GM12891 (cell line): ENCODE results near the gene LRRC8D.

Source experiments
- DNase-seq: peaks from one replicate; pipeline ENCODE4 v3.0.0; 2011; ENCODE audit warnings: low spot score; ENCODE audit not compliant: insufficient read length
- FAIRE-seq: peaks from 2 replicates; lab custom pipeline; 2011; peaks lifted over from hg19 to GRCh38; lab: Jason Lieb, UNC
- PAX5 ChIP-seq: IDR thresholded peaks from 2 replicates; pipeline ENCODE4 v1.6.1; 2011; ENCODE audit warnings: low read length, moderate library complexity, mild to moderate bottlenecking; ENCODE audit not compliant: insufficient read depth, severe bottlenecking
- POLR2A ChIP-seq: IDR thresholded peaks from 2 replicates; pipeline ENCODE4 v1.6.1; 2011; ENCODE audit warnings: low read depth, low read length, control low read depth
- POLR2AphosphoS5 ChIP-seq: IDR thresholded peaks from 2 replicates; pipeline ENCODE4 v1.6.1; 2011; ENCODE audit warnings: low read depth, low read length, control low read depth
- POU2F2 ChIP-seq: IDR thresholded peaks from 2 replicates; pipeline ENCODE4 v1.6.1; 2011; ENCODE audit warnings: low read depth, mild to moderate bottlenecking, control low read depth, low read length, moderate library complexity
- SPI1 ChIP-seq: IDR thresholded peaks from 2 replicates; pipeline ENCODE4 v1.6.1; 2011; ENCODE audit warnings: low read depth, low read length, control low read depth
- TAF1 ChIP-seq: IDR thresholded peaks from 2 replicates; pipeline ENCODE4 v1.6.1; 2011; ENCODE audit warnings: low read depth, low read length, control low read depth

The LRRC8D gene

DNA sequence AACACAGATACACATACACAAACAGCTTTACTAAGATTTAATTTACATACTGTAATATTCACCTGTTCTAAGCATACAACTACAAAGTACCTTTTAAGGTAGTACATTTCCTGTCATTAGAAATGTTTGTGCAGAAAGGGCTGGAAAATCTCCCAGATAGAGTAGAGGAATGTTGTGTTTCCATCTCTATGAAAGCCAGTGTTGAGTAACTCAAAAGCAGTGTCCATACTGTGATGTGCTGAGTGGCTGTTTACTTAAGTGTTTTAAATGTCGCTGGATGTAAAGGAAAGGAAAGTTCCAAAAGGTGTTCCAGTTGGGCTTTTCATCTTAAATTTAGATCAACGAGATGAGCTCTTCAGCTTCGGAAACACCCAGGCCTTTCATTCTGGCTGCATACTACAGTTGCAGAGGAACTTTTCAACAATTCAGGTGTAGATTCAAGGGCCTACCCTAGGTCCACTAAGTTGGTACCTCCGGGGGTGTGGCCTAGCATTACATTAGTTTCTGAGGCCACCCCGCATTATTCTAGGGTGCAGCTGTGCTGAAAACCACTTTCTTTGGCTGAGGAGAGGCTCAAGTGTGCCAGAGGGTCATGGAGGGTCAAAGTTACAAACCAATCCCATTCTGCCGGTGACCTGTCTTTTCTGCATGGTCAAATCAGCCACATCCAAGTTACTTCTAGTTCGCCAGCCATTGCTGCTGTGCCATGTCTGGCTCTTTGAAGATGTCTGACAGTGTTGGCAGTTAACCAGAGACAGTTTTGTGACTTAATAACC is 78.1 kb downstream of the LRRC8D start:
- FAIRE-seq (no peak), DNase-seq (no peak)
- TF ChIP-seq PAX5 (no peak), SPI1 (no peak), POLR2AphosphoS5 (no peak), TAF1 (no peak), POLR2A (no peak)

DNA sequence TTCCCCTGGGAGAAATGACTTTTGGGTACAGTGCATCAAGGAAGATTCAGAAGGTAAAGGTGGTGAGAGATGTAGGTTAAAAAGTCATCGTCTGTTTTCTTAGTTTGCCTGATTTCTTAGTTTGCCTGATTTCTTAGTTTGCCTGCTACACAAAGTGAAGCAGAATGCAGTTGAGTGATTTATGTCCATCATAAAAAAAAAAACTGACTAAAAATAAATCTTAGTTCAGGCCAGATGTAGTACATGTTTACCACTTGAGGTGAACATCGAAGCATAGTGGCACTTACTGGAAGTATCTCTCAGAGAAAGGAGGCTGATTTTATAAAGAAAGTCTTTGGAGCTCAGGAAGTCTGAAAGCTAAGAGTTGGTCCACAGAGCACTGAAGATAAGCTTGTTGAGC is 79.5 kb downstream of the LRRC8D start:
- FAIRE-seq (no peak), DNase-seq (no peak)
- no peak for TF ChIP-seq POLR2A
- no peak for TF ChIP-seq PAX5
- no peak for TF ChIP-seq SPI1
- TF ChIP-seq POLR2AphosphoS5 = no peak
- TF ChIP-seq TAF1 = no peak
- no peak for TF ChIP-seq POU2F2

DNA sequence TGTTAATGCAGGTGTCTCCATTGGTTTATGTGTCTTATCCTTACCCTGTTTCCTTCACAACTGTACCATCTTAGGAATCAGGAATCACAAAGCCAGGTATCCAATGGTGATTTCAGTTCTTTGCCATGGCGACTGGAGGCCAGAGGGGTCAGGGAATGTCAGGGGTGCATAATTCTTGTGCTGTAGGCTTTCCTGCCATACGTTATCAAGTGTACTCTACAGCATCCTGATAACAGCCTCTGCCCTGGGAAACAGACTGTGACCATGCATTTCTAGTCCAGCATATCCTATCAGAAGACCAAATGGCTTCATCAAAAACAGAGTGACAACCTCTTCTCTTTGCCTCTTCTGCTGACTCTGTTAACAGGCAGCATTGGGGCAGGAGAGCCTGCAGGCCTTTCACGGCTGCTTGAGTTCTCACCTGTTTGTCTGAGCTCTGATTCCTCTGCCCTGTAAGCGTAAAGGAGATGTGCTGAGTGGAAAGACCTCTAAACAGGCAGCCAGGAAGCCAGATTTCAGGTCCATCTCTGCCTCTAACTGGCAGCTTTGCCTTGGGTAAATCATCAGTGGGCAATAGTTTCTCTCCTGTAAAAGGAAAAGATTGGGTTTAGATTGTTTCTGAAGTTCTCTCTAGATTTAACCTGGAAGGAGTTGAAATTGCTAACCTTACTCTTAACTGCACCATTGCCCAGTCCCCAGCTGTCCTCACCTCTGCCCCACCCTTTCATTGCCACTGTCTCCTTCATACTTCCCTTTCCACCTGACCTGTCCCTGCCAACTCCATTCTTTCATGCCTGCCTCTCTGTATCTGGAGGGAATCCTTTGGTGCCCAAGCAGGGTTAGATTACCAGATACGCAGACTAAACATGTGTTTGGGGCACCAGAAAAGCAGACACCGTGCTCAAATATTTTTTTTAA is 80.2 kb downstream of the LRRC8D start:
- DNase-seq (no peak), FAIRE-seq (no peak)
- TF ChIP-seq POU2F2 (no peak), TAF1 (no peak), POLR2A (no peak), PAX5 (no peak), SPI1 (no peak), POLR2AphosphoS5 (no peak)

DNA sequence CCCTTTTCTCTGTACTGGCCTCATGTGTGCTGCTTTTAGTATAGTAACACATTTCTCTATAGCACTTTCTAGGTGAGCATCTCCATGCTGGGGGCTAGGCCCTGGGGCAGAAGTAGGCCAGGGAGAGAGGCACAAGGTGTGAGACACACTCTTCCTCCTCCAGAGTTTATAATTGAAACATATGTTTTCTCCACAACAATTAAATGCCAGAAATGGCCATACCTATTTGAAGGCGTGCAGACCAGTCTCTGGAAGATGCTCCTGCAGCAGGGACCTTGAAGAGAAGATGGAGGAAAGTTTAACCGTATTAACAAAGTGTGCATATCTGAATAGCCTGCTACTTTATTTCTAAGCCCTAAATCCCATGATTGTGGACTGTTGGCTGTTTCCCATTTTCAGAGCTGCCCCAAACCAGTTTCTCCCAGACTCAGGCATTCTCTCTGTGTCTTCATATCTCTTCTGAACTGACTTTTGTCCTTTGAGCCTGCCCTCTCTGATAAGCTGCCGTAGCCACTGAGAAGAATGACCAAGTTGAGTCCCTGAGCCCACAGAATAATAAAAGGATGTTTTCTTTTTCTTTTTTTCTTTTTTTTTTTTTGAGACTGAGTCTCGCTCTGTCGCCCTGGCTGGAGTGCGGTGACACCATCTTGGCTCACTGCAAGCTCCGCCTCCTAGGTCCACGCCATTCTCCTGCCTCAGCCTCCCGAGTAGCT is 81.3 kb downstream of the LRRC8D start:
- DNase-seq (no peak), FAIRE-seq (no peak)
- TF ChIP-seq POLR2AphosphoS5 (no peak), TAF1 (no peak), POU2F2 (no peak), PAX5 (no peak), POLR2A (no peak), SPI1 (no peak)

DNA sequence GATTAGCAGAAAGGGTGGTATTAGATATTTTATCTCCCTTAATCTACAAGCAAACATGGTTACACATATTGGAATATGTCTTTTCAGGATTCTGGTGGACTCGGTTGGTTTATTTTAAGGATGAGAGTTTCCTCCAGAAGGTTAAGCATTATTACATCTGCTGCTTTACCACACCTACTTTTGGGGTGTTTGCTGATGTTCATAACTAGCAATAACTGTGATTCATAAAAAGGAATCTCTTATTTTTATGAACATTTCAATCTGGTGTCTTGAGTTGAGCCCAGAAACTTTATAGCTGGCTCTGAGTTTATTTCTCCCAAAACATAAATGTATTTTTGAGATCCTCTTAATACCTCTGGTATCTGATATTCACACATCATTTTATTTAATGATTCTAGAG is 82.7 kb downstream of the LRRC8D start:
- no peak for DNase-seq
- no peak for FAIRE-seq
- TF ChIP-seq PAX5 (no peak), POU2F2 (no peak), POLR2AphosphoS5 (no peak), SPI1 (no peak), POLR2A (no peak), TAF1 (no peak)

DNA sequence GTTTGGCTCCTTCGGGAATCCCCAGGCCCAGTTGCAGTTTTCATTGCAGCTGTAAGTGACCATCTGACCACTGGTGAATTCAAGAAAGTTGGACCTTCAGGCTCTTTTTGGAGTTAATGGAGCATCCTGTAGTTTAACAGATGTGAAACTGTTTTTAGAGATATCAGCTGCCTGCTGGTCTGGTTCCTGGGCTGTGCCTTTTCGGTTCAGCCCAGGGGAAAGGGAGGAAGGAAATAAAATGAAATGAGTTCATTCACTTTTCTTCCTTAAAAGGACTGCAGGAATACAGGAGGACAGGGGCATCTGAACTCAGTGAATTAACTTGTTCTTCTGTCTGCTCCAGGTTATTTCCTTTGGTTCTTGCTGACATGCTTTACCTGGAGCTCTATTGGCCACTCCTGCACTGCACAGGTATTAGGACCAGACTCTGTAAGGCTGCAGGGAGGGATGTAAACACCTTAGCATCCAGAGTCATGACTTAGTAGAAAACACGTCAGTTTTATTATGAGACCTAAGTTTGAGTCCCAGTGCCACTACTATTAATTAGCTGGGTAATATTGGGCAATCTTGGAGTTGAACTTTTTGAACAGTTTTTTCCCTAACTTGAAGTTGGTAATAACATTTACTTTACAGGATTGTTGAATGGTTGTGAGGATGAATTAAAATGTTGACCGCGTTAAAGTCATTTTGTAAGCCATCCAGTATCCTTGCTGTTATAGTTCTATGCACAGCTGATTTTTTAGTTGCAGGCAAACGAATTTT is 83.6 kb downstream of the LRRC8D start:
- no peak for DNase-seq
- no peak for FAIRE-seq
- no peak for TF ChIP-seq SPI1
- no peak for TF ChIP-seq POU2F2
- TF ChIP-seq POLR2AphosphoS5 = no peak
- TF ChIP-seq TAF1 = no peak
- TF ChIP-seq PAX5 = no peak
- TF ChIP-seq POLR2A = no peak

DNA sequence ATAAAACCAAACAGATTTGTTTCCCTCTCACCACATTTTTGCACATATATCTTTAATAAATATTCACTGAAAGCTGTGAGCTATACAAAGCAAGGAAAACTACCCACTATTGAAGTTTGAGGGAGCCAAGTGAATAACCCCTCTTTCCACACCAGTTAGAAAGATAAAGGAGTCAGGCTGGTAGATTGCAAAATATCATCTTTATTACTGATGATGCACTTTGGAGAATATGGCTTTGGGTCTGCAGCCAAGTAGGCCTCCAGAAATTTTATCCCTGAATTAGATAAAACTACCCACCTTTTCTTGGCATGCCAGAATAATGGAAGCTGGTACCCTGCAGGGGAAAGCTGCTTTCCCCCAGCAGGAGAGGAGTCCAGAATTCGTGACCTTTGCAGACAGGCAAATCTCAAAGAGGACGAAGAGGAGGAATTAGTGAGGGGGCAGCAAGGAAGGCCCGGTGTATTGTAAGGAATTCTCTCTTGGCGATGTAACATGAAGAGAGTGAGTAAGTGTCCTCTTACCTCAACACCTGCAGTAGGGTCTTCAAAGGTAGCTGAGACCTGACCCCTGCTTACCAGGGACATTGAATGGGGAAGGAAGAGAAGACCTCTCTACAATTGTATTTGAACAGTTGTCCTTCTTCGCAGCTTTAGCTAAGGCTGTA is 84.7 kb downstream of the LRRC8D start:
- DNase-seq = no peak
- TF ChIP-seq POLR2AphosphoS5 (no peak), SPI1 (no peak), TAF1 (no peak), POU2F2 (no peak), POLR2A (no peak), PAX5 (no peak)
- FAIRE-seq = no peak

DNA sequence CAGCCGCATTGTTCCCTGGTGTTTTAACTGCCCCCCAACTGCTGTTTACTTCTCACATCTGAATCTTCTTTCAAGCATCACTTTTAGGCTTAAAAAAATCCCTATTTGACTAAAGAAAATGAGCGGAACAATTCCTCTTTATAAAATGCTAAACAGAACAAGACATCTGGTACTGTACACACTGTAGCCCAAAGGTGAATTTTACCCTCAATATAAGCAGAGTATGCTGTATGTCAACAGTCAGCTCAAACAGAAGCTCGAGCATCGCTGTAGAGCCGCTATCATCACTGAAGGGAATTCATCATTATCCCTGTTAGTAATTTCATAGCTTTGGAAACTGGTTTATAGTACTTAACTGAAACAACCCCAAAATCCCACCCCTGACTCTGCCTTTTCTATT is 85.3 kb downstream of the LRRC8D start:
- DNase-seq (no peak), FAIRE-seq (no peak)
- no peak for TF ChIP-seq POLR2AphosphoS5
- no peak for TF ChIP-seq POU2F2
- no peak for TF ChIP-seq PAX5
- no peak for TF ChIP-seq TAF1
- no peak for TF ChIP-seq POLR2A
- TF ChIP-seq SPI1 = no peak
